HepG2 (cell line): ENCODE results near the gene MYL9.

Experiments
- BRCA1 ChIP-seq: sonication (generic); formaldehyde crosslinking; IDR thresholded peaks from 2 replicates; pipeline ENCODE4 v1.4.0; 2020; ENCODE audit warnings: missing genetic modification reagents
- GABPB1 ChIP-seq: IDR thresholded peaks from 2 replicates; pipeline ENCODE4 v1.6.1; 2016; ENCODE audit warnings: mild to moderate bottlenecking, missing genetic modification reagents, moderate library complexity, missing compliant biosample characterization
- HOXA3 ChIP-seq: sonication (generic); formaldehyde crosslinking; IDR thresholded peaks from 2 replicates; pipeline ENCODE4 v1.5.0; 2020; ENCODE audit warnings: missing genetic modification reagents
- U2AF2 ChIP-seq: fragments of 200-400 bp; formaldehyde crosslinking; IDR thresholded peaks from 2 replicates; pipeline ENCODE4 v1.6.1; 2017; ENCODE audit warnings: low read depth, mild to moderate bottlenecking, low read length

DNA sequence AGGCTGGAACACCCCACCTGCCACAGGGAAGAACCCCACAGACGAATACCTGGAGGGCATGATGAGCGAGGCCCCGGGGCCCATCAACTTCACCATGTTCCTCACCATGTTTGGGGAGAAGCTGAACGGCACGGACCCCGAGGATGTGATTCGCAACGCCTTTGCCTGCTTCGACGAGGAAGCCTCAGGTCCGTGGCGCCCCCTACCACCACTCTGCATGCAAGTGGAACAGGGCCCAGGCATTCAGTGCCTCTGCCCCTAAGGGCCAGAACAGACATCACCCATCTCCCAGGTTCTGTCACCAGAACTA is 6.6 kb downstream of the MYL9 start:
- no peak for TF ChIP-seq U2AF2
- no peak for TF ChIP-seq BRCA1 (CRISPR knock-in tag)
- TF ChIP-seq GABPB1 (CRISPR knock-in tag): no peak
- no peak for TF ChIP-seq HOXA3 (CRISPR knock-in tag)
